H9 (cell line): Measurements from ENCODE around the gene TNFRSF17. TPM values are rescaled to one million over a fixed set of nuclear protein-coding genes. Genes with fewer than 3 reads are reported as not detected.

ENCODE experiments used
- DNase-seq: peaks from one replicate; pipeline ENCODE4 v3.0.0-alpha.2; 2017
- H2AFZ ChIP-seq: one replicate; pipeline ENCODE4 v1.6.1; 2013; ENCODE audit warnings: mild to moderate bottlenecking, low read length, control low read depth, moderate library complexity
- H2AK5ac ChIP-seq: 2 replicates; pipeline ENCODE4 v1.6.1; 2013; ENCODE audit warnings: low read length, control low read depth, mixed read lengths; ENCODE audit not compliant: insufficient read length
- H2BK120ac ChIP-seq: one replicate; pipeline ENCODE4 v1.6.1; 2013; ENCODE audit warnings: low read depth, mild to moderate bottlenecking, low read length, control low read depth, inconsistent platforms; ENCODE audit not compliant: poor library complexity, severe bottlenecking
- H2BK12ac ChIP-seq: 2 replicates; pipeline ENCODE4 v1.6.1; 2013; ENCODE audit warnings: low read length, control low read depth, mixed read lengths, low read depth; ENCODE audit not compliant: insufficient read length
- H2BK15ac ChIP-seq: 2 replicates; pipeline ENCODE4 v1.6.1; 2013; ENCODE audit warnings: low read depth, low read length, control low read depth
- H2BK20ac ChIP-seq: one replicate; pipeline ENCODE4 v1.6.1; 2013; ENCODE audit warnings: low read depth, mild to moderate bottlenecking, low read length, control low read depth, inconsistent platforms; ENCODE audit not compliant: poor library complexity, severe bottlenecking
- H2BK5ac ChIP-seq: 2 replicates; pipeline ENCODE4 v1.6.1; 2013; ENCODE audit warnings: low read length, control low read depth, mixed read lengths; ENCODE audit not compliant: insufficient read length
- H3K14ac ChIP-seq: 2 replicates; pipeline ENCODE4 v1.6.1; 2013; ENCODE audit warnings: low read length, control low read depth; ENCODE audit not compliant: insufficient read depth
- H3K18ac ChIP-seq: 2 replicates; pipeline ENCODE4 v1.6.1; 2013; ENCODE audit warnings: low read depth, mild to moderate bottlenecking, mixed read lengths, low read length, control low read depth; ENCODE audit not compliant: insufficient read length
- H3K23ac ChIP-seq: 2 replicates; pipeline ENCODE4 v1.6.1; 2013; ENCODE audit warnings: low read length, control low read depth, mixed read lengths, low read depth; ENCODE audit not compliant: insufficient read length
- H3K23me2 ChIP-seq: 2 replicates; pipeline ENCODE4 v1.6.1; 2013; ENCODE audit warnings: low read depth, mild to moderate bottlenecking, mixed read lengths, low read length, control low read depth; ENCODE audit not compliant: insufficient read length, poor library complexity, severe bottlenecking
- H3K27ac ChIP-seq: 2 replicates; pipeline ENCODE4 v1.5.1; 2013; ENCODE audit warnings: low read length, control low read depth, mixed read lengths, low read depth; ENCODE audit not compliant: insufficient read length
- H3K27me3 ChIP-seq: 2 replicates; pipeline ENCODE4 v1.6.1; 2013; ENCODE audit warnings: low read length, control low read depth, inconsistent platforms; ENCODE audit not compliant: insufficient read depth
- H3K4ac ChIP-seq: 2 replicates; pipeline ENCODE4 v1.6.1; 2013; ENCODE audit warnings: low read depth, mild to moderate bottlenecking, control low read depth, inconsistent platforms, low read length, moderate library complexity
- H3K4me1 ChIP-seq: 2 replicates; pipeline ENCODE4 v1.6.1; 2013; ENCODE audit warnings: low read length, control low read depth, inconsistent platforms; ENCODE audit not compliant: insufficient read depth
- H3K4me2 ChIP-seq: 2 replicates; pipeline ENCODE4 v1.6.1; 2013; ENCODE audit warnings: low read length, control low read depth, mixed read lengths; ENCODE audit not compliant: insufficient read length, insufficient read depth
- H3K56ac ChIP-seq: 2 replicates; pipeline ENCODE4 v1.6.1; 2013; ENCODE audit warnings: low read depth, mild to moderate bottlenecking, mixed read lengths, low read length, control low read depth; ENCODE audit not compliant: insufficient read length
- H3K79me1 ChIP-seq: 2 replicates; pipeline ENCODE4 v1.6.1; 2013; ENCODE audit warnings: low read depth, mild to moderate bottlenecking, moderate library complexity, low read length, control low read depth, inconsistent platforms; ENCODE audit not compliant: insufficient read depth, poor library complexity, severe bottlenecking
- H3K79me2 ChIP-seq: 2 replicates; pipeline ENCODE4 v1.6.1; 2013; ENCODE audit warnings: low read length, control low read depth, inconsistent platforms; ENCODE audit not compliant: insufficient read depth
- H3K9ac ChIP-seq: 2 replicates; pipeline ENCODE4 v1.6.1; 2013; ENCODE audit warnings: low read length, control low read depth, mixed read lengths; ENCODE audit not compliant: insufficient read length; ENCODE audit errors: extremely low read depth
- H3K9me3 ChIP-seq: one replicate; pipeline ENCODE4 v1.6.1; 2013; ENCODE audit warnings: low read depth, low read length, inconsistent platforms; ENCODE audit not compliant: control insufficient read depth
- H3T11ph ChIP-seq: one replicate; pipeline ENCODE4 v1.6.1; 2013; ENCODE audit warnings: mild to moderate bottlenecking, low read length, control low read depth, inconsistent platforms
- H4K20me1 ChIP-seq: one replicate; pipeline ENCODE4 v1.6.1; 2013; ENCODE audit not compliant: control insufficient read depth, insufficient read length, insufficient read depth
- H4K5ac ChIP-seq: 2 replicates; pipeline ENCODE4 v1.6.1; 2013; ENCODE audit warnings: low read depth, mild to moderate bottlenecking, mixed read lengths, low read length, control low read depth; ENCODE audit not compliant: insufficient read length
- H4K8ac ChIP-seq: replicated peaks from 2 replicates; pipeline ENCODE4 v1.6.1; 2013; ENCODE audit warnings: low read length, control low read depth, mixed read lengths, low read depth; ENCODE audit not compliant: insufficient read length
- H4K91ac ChIP-seq: 2 replicates; pipeline ENCODE4 v1.6.1; 2013; ENCODE audit warnings: low read depth, mild to moderate bottlenecking, moderate library complexity, mixed read lengths, low read length, control low read depth; ENCODE audit not compliant: insufficient read length
- H3K27ac Mint-ChIP-seq, 3 experiments: 2 replicates in 2 of 3; 3 replicates in 1 of 3; pipeline ENCODE4 v1.8.0; 2020 to 2021; ENCODE audit warnings: mixed read lengths in 3 of 3, mild to moderate bottlenecking in 1 of 3, moderate library complexity in 1 of 3
- H3K27me3 Mint-ChIP-seq: 2 replicates; pipeline ENCODE4 v1.8.0; 2021; ENCODE audit warnings: low read depth, mild to moderate bottlenecking, moderate library complexity, mixed read lengths
- H3K36me3 Mint-ChIP-seq, 3 experiments: 2 replicates in 2 of 3; 3 replicates in 1 of 3; pipeline ENCODE4 v1.8.0; 2020 to 2021; ENCODE audit warnings: low read depth in 3 of 3, mixed read lengths in 3 of 3; ENCODE audit not compliant: insufficient read depth in 1 of 3
- H3K4me1 Mint-ChIP-seq, 2 experiments: 2 replicates each; pipeline ENCODE4 v1.8.0; 2020; ENCODE audit warnings: mixed read lengths in 2 of 2
- H3K4me3 Mint-ChIP-seq, 2 experiments: 2 replicates in 1 of 2; 3 replicates in 1 of 2; pipeline ENCODE4 v1.8.0; 2020 to 2021; ENCODE audit warnings: mild to moderate bottlenecking in 2 of 2, mixed read lengths in 2 of 2, moderate library complexity in 1 of 2
- H3K9me3 Mint-ChIP-seq, 2 experiments: 2 replicates in 1 of 2; 3 replicates in 1 of 2; pipeline ENCODE4 v1.8.0; 2020; ENCODE audit warnings: mild to moderate bottlenecking in 2 of 2, mixed read lengths in 2 of 2, moderate library complexity in 1 of 2
- CTCF ChIP-seq: fragments of 200-600 bp; sonication (generic); conservative IDR thresholded peaks from 3 replicates; pipeline ENCODE4 v1.8.0; 2021; ENCODE audit warnings: antibody characterized with exemption, mild to moderate bottlenecking
- WGBS: extraction: QIAGEN DNeasy Blood & Tissue Kit; methylation state at CpG from one replicate; pipeline ENCODE4 v1.1.7; 2013; ENCODE audit warnings: missing lambda C conversion rate, low lambda C conversion rate, mixed read lengths; ENCODE audit not compliant: insufficient read length; ENCODE audit errors: extremely low coverage; 5-methylcytosine and 5-hydroxymethylcytosine counted together
- total RNA-seq: library from RNA; stranded (reverse); gene quantifications from 2 replicates; pipeline ENCODE4 v1.2.1, GENCODE V29; 2021

TNFRSF17 gene
- total RNA-seq, 1 experiment from 2014 or later = not detected

- H3K4me1 Mint-ChIP-seq = peaks cover 20% of the 10 kb centered on the region in 2 experiments
- Histone ChIP-seq H2AFZ (no peak overlapping the region), H2BK20ac (no peak overlapping the region), H3K27me3 (no peaks in the 10 kb centered on the region), H3K23me2 (peaks cover 5% of the 10 kb centered on the region), H4K20me1 (no peaks in the 10 kb centered on the region), H3K79me1 (no peaks in the 10 kb centered on the region), H2BK15ac (no peak overlapping the region), H3K9ac (no peak overlapping the region), H2AK5ac (no peak overlapping the region), H4K8ac (no peak overlapping the region), H3K23ac (no peak overlapping the region), H2BK120ac (no peak overlapping the region), H3T11ph (no peak overlapping the region), H3K4me2 (peak overlapping the region; percentile 59), H3K9me3 (no peaks in the 10 kb centered on the region), H3K27ac (no peak overlapping the region), H3K4ac (no peak overlapping the region), H4K5ac (no peak overlapping the region), H3K56ac (no peak overlapping the region), H3K79me2 (no peaks in the 10 kb centered on the region; the same call in 1 of the 2 replicates), H3K4me1 (peaks cover 3% of the 10 kb centered on the region; the same call in 1 of the 2 replicates), H4K91ac (no peak overlapping the region), H2BK12ac (no peak overlapping the region), H3K18ac (no peak overlapping the region), H3K14ac (no peak overlapping the region), H2BK5ac (no peak overlapping the region)
- peak; percentile 34 for DNase-seq
- peak overlapping the region in 1 of 3 experiments; percentile 4; a peak in 1 of 7 replicates for H3K27ac Mint-ChIP-seq
- H3K4me3 Mint-ChIP-seq = peak overlapping the region; percentile 97 to 99
- no peak for TF ChIP-seq CTCF
- peaks cover 0 to 14% (median 10%) of the 10 kb centered on the region in 3 experiments; a peak in 3 of 7 replicates for H3K36me3 Mint-ChIP-seq
- H3K27me3 Mint-ChIP-seq = no peaks in the 10 kb centered on the region; the same call in 1 of the 2 replicates
- peaks cover 2 to 5% of the 10 kb centered on the region in 2 experiments; a peak in 2 of 5 replicates for H3K9me3 Mint-ChIP-seq
- no CpG with 5 or more reads among the region's 22 CpGs for WGBS
Observed at GRCh38 chr16:11976850-11977375, 11.9 kb downstream of the TNFRSF17 start.
